ENCODE measurements around the gene GJB6.
A peak's percentile ranks its signal among the peaks of the same experiment; 100 is the strongest.

GJB6 gene

DNA sequence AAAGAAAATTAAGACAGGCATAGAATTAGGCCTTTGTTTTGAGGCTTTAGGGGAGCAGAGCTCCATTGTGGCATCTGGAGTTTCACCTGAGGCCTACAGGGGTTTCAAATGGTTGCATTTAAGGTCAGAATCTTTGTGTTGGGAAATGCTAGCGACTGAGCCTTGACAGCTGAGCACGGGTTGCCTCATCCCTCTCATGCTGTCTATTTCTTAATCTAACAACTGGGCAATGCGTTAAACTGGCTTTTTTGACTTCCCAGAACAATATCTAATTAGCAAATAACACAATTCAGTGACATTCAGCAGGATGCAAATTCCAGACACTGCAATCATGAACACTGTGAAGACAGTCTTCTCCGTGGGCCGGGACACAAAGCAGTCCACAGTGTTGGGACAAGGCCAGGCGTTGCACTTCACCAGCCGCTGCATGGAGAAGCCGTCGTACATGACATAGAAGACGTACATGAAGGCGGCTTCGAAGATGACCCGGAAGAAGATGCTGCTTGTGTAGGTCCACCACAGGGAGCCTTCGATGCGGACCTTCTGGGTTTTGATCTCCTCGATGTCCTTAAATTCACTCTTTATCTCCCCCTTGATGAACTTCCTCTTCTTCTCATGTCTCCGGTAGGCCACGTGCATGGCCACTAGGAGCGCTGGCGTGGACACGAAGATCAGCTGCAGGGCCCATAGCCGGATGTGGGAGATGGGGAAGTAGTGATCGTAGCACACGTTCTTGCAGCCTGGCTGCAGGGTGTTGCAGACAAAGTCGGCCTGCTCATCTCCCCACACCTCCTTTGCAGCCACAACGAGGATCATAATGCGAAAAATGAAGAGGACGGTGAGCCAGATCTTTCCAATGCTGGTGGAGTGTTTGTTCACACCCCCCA lies 43.2 kb downstream of the GJB6 start:
- DNase-seq (ENCODE audit: low read depth in 2 of 2) = no peak
- TF ChIP-seq, protein P1, sequence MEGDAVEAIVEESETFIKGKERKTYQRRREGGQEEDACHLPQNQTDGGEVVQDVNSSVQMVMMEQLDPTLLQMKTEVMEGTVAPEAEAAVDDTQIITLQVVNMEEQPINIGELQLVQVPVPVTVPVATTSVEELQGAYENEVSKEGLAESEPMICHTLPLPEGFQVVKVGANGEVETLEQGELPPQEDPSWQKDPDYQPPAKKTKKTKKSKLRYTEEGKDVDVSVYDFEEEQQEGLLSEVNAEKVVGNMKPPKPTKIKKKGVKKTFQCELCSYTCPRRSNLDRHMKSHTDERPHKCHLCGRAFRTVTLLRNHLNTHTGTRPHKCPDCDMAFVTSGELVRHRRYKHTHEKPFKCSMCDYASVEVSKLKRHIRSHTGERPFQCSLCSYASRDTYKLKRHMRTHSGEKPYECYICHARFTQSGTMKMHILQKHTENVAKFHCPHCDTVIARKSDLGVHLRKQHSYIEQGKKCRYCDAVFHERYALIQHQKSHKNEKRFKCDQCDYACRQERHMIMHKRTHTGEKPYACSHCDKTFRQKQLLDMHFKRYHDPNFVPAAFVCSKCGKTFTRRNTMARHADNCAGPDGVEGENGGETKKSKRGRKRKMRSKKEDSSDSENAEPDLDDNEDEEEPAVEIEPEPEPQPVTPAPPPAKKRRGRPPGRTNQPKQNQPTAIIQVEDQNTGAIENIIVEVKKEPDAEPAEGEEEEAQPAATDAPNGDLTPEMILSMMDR (IDR thresholded peaks at IDR 0.05; ENCODE audit: low read depth, low read length) = no peak
- H3K4me3 ChIP-seq (replicated peaks in 1 of 2; ENCODE audit: low read depth in 2 of 2, low read length in 2 of 2) = no peak overlapping the region

GRCh38 chr13:20186771-20187170 lies 45.3 kb downstream of the GJB6 start:
- no peak for DNase-seq (ENCODE audit: low read depth in 2 of 2)
- TF ChIP-seq, protein P1 (IDR thresholded peaks at IDR 0.05; ENCODE audit: low read depth, low read length) = no peak
- H3K4me3 ChIP-seq (replicated peaks in 1 of 2; ENCODE audit: low read depth in 2 of 2, low read length in 2 of 2) = no peak overlapping the region

DNA sequence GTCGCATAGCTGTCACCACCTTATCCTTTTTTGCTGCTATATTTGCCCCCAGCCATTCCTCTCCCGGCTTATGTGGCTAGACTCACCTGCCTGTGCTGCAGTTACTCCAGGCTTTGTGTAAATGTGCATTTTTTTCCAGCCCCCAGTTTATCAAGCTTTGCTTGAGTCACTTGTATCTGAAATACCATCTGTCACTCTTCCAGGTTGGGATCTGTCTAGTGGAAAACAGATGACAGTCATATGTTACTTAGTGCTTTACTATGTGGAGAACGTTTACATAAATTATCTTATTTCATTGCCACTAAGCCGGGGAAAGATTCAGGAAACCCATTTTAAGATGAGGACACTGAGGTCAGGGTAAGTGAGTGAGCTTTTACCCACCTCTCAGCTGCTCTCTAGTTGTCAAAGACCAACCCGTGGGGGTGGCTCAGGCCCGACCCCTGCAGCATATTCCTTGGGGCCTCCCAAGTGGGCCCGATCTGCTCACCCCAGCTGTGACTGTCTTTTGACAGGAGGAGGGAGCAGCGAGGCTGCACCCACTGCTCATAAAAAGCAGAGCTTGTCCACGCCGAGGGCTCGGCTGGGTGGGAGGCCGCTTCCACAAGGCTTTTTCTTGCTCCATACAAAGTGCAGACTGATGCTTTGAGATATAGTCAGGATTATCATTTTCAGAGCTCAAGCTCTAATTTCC lies 46.6 kb downstream of the GJB6 start:
- no peak for DNase-seq (ENCODE audit: low read depth in 2 of 2)
- TF ChIP-seq, protein P1 (IDR thresholded peaks at IDR 0.05; ENCODE audit: low read depth, low read length) = no peak
- no peak overlapping the region for H3K4me3 ChIP-seq (replicated peaks in 1 of 2; ENCODE audit: low read depth in 2 of 2, low read length in 2 of 2)

DNA sequence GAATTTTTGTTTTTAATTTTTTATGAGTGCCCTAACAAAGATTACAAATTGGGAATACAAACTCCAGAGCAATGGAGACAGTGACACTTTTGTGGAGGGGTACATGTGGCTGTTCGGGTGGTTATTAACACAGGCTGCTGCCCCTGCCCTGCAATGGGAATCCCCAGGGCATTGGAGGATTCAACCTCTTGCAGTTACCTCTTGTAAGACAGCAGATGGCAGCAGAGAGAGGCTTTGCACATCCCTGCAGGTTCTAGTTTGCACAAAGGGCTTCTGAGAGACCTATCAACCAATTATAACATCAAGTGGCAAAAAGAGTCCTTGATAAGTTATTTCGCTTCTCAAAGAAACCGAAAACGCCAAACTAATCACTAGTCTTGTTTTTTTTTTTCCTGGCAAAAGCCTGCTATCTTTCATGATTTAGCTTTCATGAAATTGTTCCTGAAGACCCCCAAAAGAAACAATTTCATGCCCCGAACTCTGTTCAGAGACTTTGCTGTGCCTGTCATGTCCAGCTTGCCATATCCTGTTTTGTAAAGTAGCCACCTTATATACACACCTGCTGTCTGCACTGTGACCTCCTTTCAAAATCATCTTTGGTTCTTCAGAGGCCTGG lies 49.8 kb downstream of the GJB6 start:
- peak; percentile 82 to 84 for DNase-seq (ENCODE audit: low read depth in 2 of 2)

DNA sequence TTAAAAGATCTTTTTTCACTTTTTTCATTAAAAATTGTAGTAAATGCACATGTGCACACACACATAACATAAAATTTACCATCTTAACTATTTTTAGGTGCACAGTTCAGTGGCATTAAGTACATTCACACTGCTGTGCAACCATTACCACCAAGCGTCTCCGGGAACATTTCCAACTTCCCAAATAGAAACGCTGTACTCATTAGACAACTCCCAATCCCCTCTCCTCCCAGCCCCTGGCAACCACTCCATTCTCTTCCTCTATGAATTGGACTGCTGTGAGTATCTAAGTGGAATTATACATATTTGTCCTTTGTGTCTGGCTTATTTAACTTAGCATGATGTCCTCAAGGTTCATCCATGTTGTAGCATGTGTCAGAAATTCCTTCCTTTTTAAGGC lies 50.9 kb downstream of the GJB6 start:
- TF ChIP-seq, protein P1 (IDR thresholded peaks at IDR 0.05; ENCODE audit: low read depth, low read length) = no peak
- H3K4me3 ChIP-seq (replicated peaks in 1 of 2; ENCODE audit: low read depth in 2 of 2, low read length in 2 of 2) = no peak overlapping the region
- no peak for DNase-seq (ENCODE audit: low read depth in 2 of 2)

More for the DNA sequence above, 49.8 kb downstream of the GJB6 start:
- TF ChIP-seq, protein P1 (IDR thresholded peaks at IDR 0.05; ENCODE audit: low read depth, low read length) = peak; percentile 90
- no peak overlapping the region for H3K4me3 ChIP-seq (replicated peaks in 1 of 2; ENCODE audit: low read depth in 2 of 2, low read length in 2 of 2)

DNA sequence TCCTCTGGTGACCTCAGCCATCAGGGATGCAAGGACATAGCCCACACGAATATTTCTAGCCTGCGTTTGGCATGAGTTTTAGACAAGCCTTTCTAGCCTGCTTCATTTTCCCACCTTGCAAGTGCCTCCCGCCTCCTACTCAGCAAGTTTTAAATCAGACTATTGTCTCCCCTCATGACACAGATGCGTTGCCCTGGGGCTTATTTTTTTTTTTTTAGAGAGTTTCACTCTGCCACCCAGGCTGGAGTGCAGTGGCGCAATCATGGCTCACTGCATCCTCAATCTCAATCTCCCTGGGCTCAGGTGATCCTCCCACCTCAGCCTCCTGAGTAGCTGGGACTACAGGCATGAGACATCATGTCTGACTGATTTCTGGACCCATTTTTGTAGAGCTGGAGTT lies 54.0 kb downstream of the GJB6 start:
- no peak overlapping the region for H3K4me3 ChIP-seq (replicated peaks in 1 of 2; ENCODE audit: low read depth in 2 of 2, low read length in 2 of 2)
- no peak for DNase-seq (ENCODE audit: low read depth in 2 of 2)
- TF ChIP-seq, protein P1 (IDR thresholded peaks at IDR 0.05; ENCODE audit: low read depth, low read length) = no peak
